ENCODE results near the gene BCOR.

- no peak for TF ChIP-seq CTCF (IDR thresholded peaks at IDR 0.05; ENCODE audit: low read depth, low read length, missing input control)
- no peak for TF ChIP-seq REST (IDR thresholded peaks at IDR 0.05)
- no peak for TF ChIP-seq SP1 (IDR thresholded peaks at IDR 0.05)
- TF ChIP-seq ATF3 (IDR thresholded peaks at IDR 0.05): no peak
- no peak for TF ChIP-seq ZBTB33 (IDR thresholded peaks at IDR 0.05)
- no peak for TF ChIP-seq TAF1 (conservative IDR thresholded peaks at IDR 0.05)
- peak in 1 of 2 donors; percentile 29 for TF ChIP-seq RAD21 (IDR thresholded peaks at IDR 0.05)
- no peak for TF ChIP-seq MAX (IDR thresholded peaks at IDR 0.05)
- TF ChIP-seq EGR1 (IDR thresholded peaks at IDR 0.05; ENCODE audit: low read depth in 2 of 2): no peak
- TF ChIP-seq FOXA1 (IDR thresholded peaks at IDR 0.05): no peak
- no peak for TF ChIP-seq JUND (IDR thresholded peaks at IDR 0.05)
- no peak for TF ChIP-seq GABPA (IDR thresholded peaks at IDR 0.05 in 1 of 2, conservative IDR thresholded peaks at IDR 0.05 in 1 of 2)
Measured at GRCh38 chrX:40094041-40094899, 3.5 kb downstream of the BCOR start.
